Cardiac fibroblast (primary cell): ENCODE results near the gene ASXL1.

ENCODE experiments used
- DNase-seq, 2 donors: peaks; one replicate each; pipeline versions ENCODE4 v3.0.0 to v3.0.0-alpha.2; 2010; ENCODE audit warnings: low read depth in 2 of 2
- H3K4me3 ChIP-seq, 2 donors: replicated peaks in 1 of 2; 1 replicate in 1 of 2; 2 replicates in 1 of 2; pipeline ENCODE4 v1.5.1; 2011; ENCODE audit warnings: low read depth in 2 of 2, low read length in 2 of 2, mild to moderate bottlenecking in 2 of 2, moderate library complexity in 1 of 2
- CTCF ChIP-seq: IDR thresholded peaks from one replicate; pipeline ENCODE4 v1.5.1; 2011; ENCODE audit warnings: low read depth, mild to moderate bottlenecking, low read length, inconsistent platforms

ASXL1 gene

GRCh38 chr20:32484958-32485769, 127.0 kb downstream of the ASXL1 start:
- peak; percentile 88 to 89 for DNase-seq
- H3K4me3 ChIP-seq, result peak overlapping the region; percentile 70 to 74
- peak; percentile 87 for TF ChIP-seq CTCF

- TF ChIP-seq CTCF, result no peak
- no peak for DNase-seq
- no peak overlapping the region for H3K4me3 ChIP-seq
Measured at GRCh38 chr20:32485770-32486478, 127.8 kb downstream of the ASXL1 start.

GRCh38 chr20:32487381-32487780, 129.2 kb downstream of the ASXL1 start:
- no peak overlapping the region for H3K4me3 ChIP-seq
- DNase-seq, result no peak
- no peak for TF ChIP-seq CTCF

GRCh38 chr20:32488066-32488838, 130.1 kb downstream of the ASXL1 start:
- H3K4me3 ChIP-seq, result no peak overlapping the region
- DNase-seq, result no peak
- no peak for TF ChIP-seq CTCF
